Measurements from ENCODE around the gene MRPL16.
A peak's percentile ranks its signal among the peaks of the same experiment; 100 is the strongest.
"Not testable (repeated sequence)": the region's sequence is repeated elsewhere in the genome, so short reads cannot be mapped to it uniquely, and the experiment has no call there.

MRPL16 gene

GRCh38 chr11:59800390-59801025 lies 10.1 kb downstream of the MRPL16 start:
- Mint-ChIP-seq H3K27me3 (ENCODE audit: low read depth) (no peaks in the 10 kb centered on the region), H3K4me3 (no peak overlapping the region), H3K9me3 (no peaks in the 10 kb centered on the region), H3K27ac (peak overlapping the region; percentile 22), H3K36me3 (ENCODE audit: low read depth) (peaks cover 43% of the 10 kb centered on the region), H3K4me1 (ENCODE audit: low read depth) (peaks cover 22% of the 10 kb centered on the region)

- Mint-ChIP-seq H3K27ac (no peak overlapping the region), H3K9me3 (no peaks in the 10 kb centered on the region), H3K27me3 (ENCODE audit: low read depth) (no peaks in the 10 kb centered on the region), H3K4me3 (no peak overlapping the region), H3K36me3 (ENCODE audit: low read depth) (peaks cover 52% of the 10 kb centered on the region), H3K4me1 (ENCODE audit: low read depth) (peaks cover 2% of the 10 kb centered on the region)
Measured at GRCh38 chr11:59794417-59794816, 16.2 kb downstream of the MRPL16 start.

- Mint-ChIP-seq H3K27me3 (ENCODE audit: low read depth) (no peaks in the 10 kb centered on the region), H3K9me3 (no peaks in the 10 kb centered on the region), H3K27ac (no peak overlapping the region), H3K4me1 (ENCODE audit: low read depth) (peaks cover 2% of the 10 kb centered on the region), H3K36me3 (ENCODE audit: low read depth) (peaks cover 59% of the 10 kb centered on the region), H3K4me3 (no peak overlapping the region)
Measured at GRCh38 chr11:59792507-59792906, 18.1 kb downstream of the MRPL16 start.

- Mint-ChIP-seq H3K4me1 (ENCODE audit: low read depth) (peaks cover 8% of the 10 kb centered on the region), H3K27me3 (ENCODE audit: low read depth) (no peaks in the 10 kb centered on the region), H3K4me3 (no peak overlapping the region), H3K36me3 (ENCODE audit: low read depth) (peaks cover 62% of the 10 kb centered on the region), H3K27ac (no peak overlapping the region), H3K9me3 (no peaks in the 10 kb centered on the region)
Measured at GRCh38 chr11:59791639-59792038, 18.9 kb downstream of the MRPL16 start.

- peaks cover 6% of the 10 kb centered on the region for H3K9me3 Mint-ChIP-seq
- no peak overlapping the region for H3K4me3 Mint-ChIP-seq
- H3K27ac Mint-ChIP-seq, result no peak overlapping the region
- peaks cover 49% of the 10 kb centered on the region for H3K36me3 Mint-ChIP-seq (ENCODE audit: low read depth)
- H3K27me3 Mint-ChIP-seq (ENCODE audit: low read depth), result no peaks in the 10 kb centered on the region
- H3K4me1 Mint-ChIP-seq (ENCODE audit: low read depth), result peaks cover 30% of the 10 kb centered on the region
Measured at GRCh38 chr11:59787816-59788215, 22.8 kb downstream of the MRPL16 start.

GRCh38 chr11:59787255-59787588 lies 23.4 kb downstream of the MRPL16 start:
- Mint-ChIP-seq H3K9me3 (peaks cover 6% of the 10 kb centered on the region), H3K27me3 (ENCODE audit: low read depth) (no peaks in the 10 kb centered on the region), H3K36me3 (ENCODE audit: low read depth) (peaks cover 46% of the 10 kb centered on the region), H3K27ac (no peak overlapping the region), H3K4me1 (ENCODE audit: low read depth) (peaks cover 32% of the 10 kb centered on the region), H3K4me3 (no peak overlapping the region)

- H3K4me1 Mint-ChIP-seq (ENCODE audit: low read depth), result peaks cover 38% of the 10 kb centered on the region
- no peak overlapping the region for H3K27ac Mint-ChIP-seq
- peaks cover 12% of the 10 kb centered on the region for H3K9me3 Mint-ChIP-seq
- H3K4me3 Mint-ChIP-seq, result no peak overlapping the region
- H3K36me3 Mint-ChIP-seq (ENCODE audit: low read depth), result peaks cover 47% of the 10 kb centered on the region
- no peaks in the 10 kb centered on the region for H3K27me3 Mint-ChIP-seq (ENCODE audit: low read depth)
Measured at GRCh38 chr11:59785818-59786217, 24.8 kb downstream of the MRPL16 start.

- Mint-ChIP-seq H3K4me1 (ENCODE audit: low read depth) (peaks cover 48% of the 10 kb centered on the region), H3K27ac (peak overlapping the region; percentile 78), H3K9me3 (peaks cover 12% of the 10 kb centered on the region), H3K4me3 (peak overlapping the region; percentile 30), H3K36me3 (ENCODE audit: low read depth) (peaks cover 45% of the 10 kb centered on the region)
- H3K27me3 Mint-ChIP-seq (ENCODE audit: low read depth), result not testable (repeated sequence)
Measured at GRCh38 chr11:59784441-59784840, 26.1 kb downstream of the MRPL16 start.

- H3K27ac Mint-ChIP-seq, result peak overlapping the region; percentile 78
- peaks cover 44% of the 10 kb centered on the region for H3K36me3 Mint-ChIP-seq (ENCODE audit: low read depth)
- peaks cover 49% of the 10 kb centered on the region for H3K4me1 Mint-ChIP-seq (ENCODE audit: low read depth)
- peak overlapping the region; percentile 54 for H3K4me3 Mint-ChIP-seq
- H3K9me3 Mint-ChIP-seq, result peaks cover 12% of the 10 kb centered on the region
- H3K27me3 Mint-ChIP-seq (ENCODE audit: low read depth), result no peaks in the 10 kb centered on the region
Measured at GRCh38 chr11:59783632-59784090, 26.9 kb downstream of the MRPL16 start.

- H3K27me3 Mint-ChIP-seq (ENCODE audit: low read depth), result no peaks in the 10 kb centered on the region
- H3K36me3 Mint-ChIP-seq (ENCODE audit: low read depth), result peaks cover 45% of the 10 kb centered on the region
- H3K4me1 Mint-ChIP-seq (ENCODE audit: low read depth), result peaks cover 54% of the 10 kb centered on the region
- H3K27ac Mint-ChIP-seq, result peak overlapping the region; percentile 43
- peaks cover 12% of the 10 kb centered on the region for H3K9me3 Mint-ChIP-seq
- no peak overlapping the region for H3K4me3 Mint-ChIP-seq
Measured at GRCh38 chr11:59782080-59782479, 28.5 kb downstream of the MRPL16 start.

GRCh38 chr11:59779487-59779886 lies 31.1 kb downstream of the MRPL16 start:
- Mint-ChIP-seq H3K27ac (no peak overlapping the region), H3K4me3 (no peak overlapping the region), H3K36me3 (ENCODE audit: low read depth) (peaks cover 57% of the 10 kb centered on the region), H3K4me1 (ENCODE audit: low read depth) (peaks cover 56% of the 10 kb centered on the region), H3K27me3 (ENCODE audit: low read depth) (no peaks in the 10 kb centered on the region), H3K9me3 (peaks cover 11% of the 10 kb centered on the region)

GRCh38 chr11:59778122-59778521 lies 32.5 kb downstream of the MRPL16 start:
- no peaks in the 10 kb centered on the region for H3K27me3 Mint-ChIP-seq (ENCODE audit: low read depth)
- peaks cover 6% of the 10 kb centered on the region for H3K9me3 Mint-ChIP-seq
- H3K4me1 Mint-ChIP-seq (ENCODE audit: low read depth), result peaks cover 46% of the 10 kb centered on the region
- H3K36me3 Mint-ChIP-seq (ENCODE audit: low read depth), result peaks cover 55% of the 10 kb centered on the region
- H3K27ac Mint-ChIP-seq, result no peak overlapping the region
- no peak overlapping the region for H3K4me3 Mint-ChIP-seq

GRCh38 chr11:59777104-59777503 lies 33.5 kb downstream of the MRPL16 start:
- peaks cover 6% of the 10 kb centered on the region for H3K9me3 Mint-ChIP-seq
- no peaks in the 10 kb centered on the region for H3K27me3 Mint-ChIP-seq (ENCODE audit: low read depth)
- H3K4me1 Mint-ChIP-seq (ENCODE audit: low read depth), result peaks cover 51% of the 10 kb centered on the region
- H3K4me3 Mint-ChIP-seq, result no peak overlapping the region
- H3K27ac Mint-ChIP-seq, result peak overlapping the region; percentile 42
- peaks cover 54% of the 10 kb centered on the region for H3K36me3 Mint-ChIP-seq (ENCODE audit: low read depth)

- Mint-ChIP-seq H3K27ac (peak overlapping the region; percentile 42), H3K27me3 (ENCODE audit: low read depth) (no peaks in the 10 kb centered on the region), H3K36me3 (ENCODE audit: low read depth) (peaks cover 50% of the 10 kb centered on the region), H3K4me1 (ENCODE audit: low read depth) (peaks cover 53% of the 10 kb centered on the region), H3K9me3 (peaks cover 1% of the 10 kb centered on the region), H3K4me3 (no peak overlapping the region)
Measured at GRCh38 chr11:59776210-59777066, 34.1 kb downstream of the MRPL16 start.

- Mint-ChIP-seq H3K4me3 (peak overlapping the region; percentile 64), H3K9me3 (no peaks in the 10 kb centered on the region), H3K27me3 (ENCODE audit: low read depth) (no peaks in the 10 kb centered on the region), H3K27ac (peak overlapping the region; percentile 87), H3K36me3 (ENCODE audit: low read depth) (peaks cover 38% of the 10 kb centered on the region), H3K4me1 (ENCODE audit: low read depth) (peaks cover 46% of the 10 kb centered on the region)
Measured at GRCh38 chr11:59773083-59773440, 37.5 kb downstream of the MRPL16 start.

Measured in T-helper 1 cell treated with Interleukin-12 subunit alpha and Interleukin-12 subunit beta and Interleukin-4 antibody, amounts not matched to agents 30 μg/mL and 1 μg/mL, for 36 hours (primary cell).